Neutrophil (primary cell): ENCODE data around the gene EIF2S3B.

Source experiments
- H3K27ac ChIP-seq: fragments of 200-600 bp; sonication (generic); 2 replicates; pipeline ENCODE4 v1.5.1; 2016; ENCODE audit warnings: mild to moderate bottlenecking, moderate library complexity
- H3K27me3 ChIP-seq: fragments of 200-600 bp; sonication (generic); 2 replicates; pipeline ENCODE4 v1.6.0; 2016; ENCODE audit warnings: mild to moderate bottlenecking
- H3K36me3 ChIP-seq: fragments of 200-600 bp; sonication (generic); 2 replicates; pipeline ENCODE4 v1.5.1; 2017
- H3K4me1 ChIP-seq, 2 experiments: fragments of 200-600 bp in 1 of 2; sonication (generic) in 1 of 2; 1 replicate in 1 of 2; 2 replicates in 1 of 2; pipeline versions ENCODE4 v1.5.1 to v1.6.1; 2013 to 2016; ENCODE audit warnings: low read depth in 1 of 2, low read length in 1 of 2, mild to moderate bottlenecking in 1 of 2, moderate library complexity in 1 of 2; ENCODE audit not compliant: control insufficient read depth in 1 of 2, insufficient read depth in 1 of 2
- H3K4me3 ChIP-seq, 2 experiments: fragments of 200-600 bp in 1 of 2; sonication (generic) in 1 of 2; 1 replicate in 1 of 2; 2 replicates in 1 of 2; pipeline ENCODE4 v1.5.1; 2013 to 2016; ENCODE audit warnings: low read depth in 1 of 2, low read length in 1 of 2, mild to moderate bottlenecking in 1 of 2, moderate library complexity in 1 of 2
- H3K9me3 ChIP-seq: fragments of 200-600 bp; sonication (generic); 2 replicates; pipeline ENCODE4 v1.5.1; 2016
- CTCF ChIP-seq: fragments of 200-600 bp; sonication (generic); IDR thresholded peaks from 2 replicates; pipeline ENCODE4 v1.5.1; 2016; ENCODE audit warnings: antibody characterized with exemption

EIF2S3B gene

DNA sequence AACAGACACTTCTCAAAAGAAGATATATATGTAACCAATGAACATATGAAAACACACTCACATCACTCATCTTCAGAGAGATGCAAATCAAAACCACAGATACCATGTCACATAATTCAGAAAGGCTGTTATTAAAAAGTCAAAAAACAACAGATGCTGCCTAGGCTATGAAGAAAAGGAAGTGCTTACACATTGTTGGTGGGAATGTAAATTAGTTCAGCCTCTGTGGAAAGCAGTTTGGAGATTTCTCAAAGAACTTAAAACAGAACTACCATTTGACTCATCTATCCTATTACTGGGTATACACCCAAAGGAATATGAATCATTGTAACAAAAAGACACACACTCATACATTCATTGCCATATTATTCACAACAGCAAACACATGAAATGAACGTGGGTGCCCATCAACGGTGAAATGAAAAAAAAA, 35.1 kb downstream of the EIF2S3B start:
- Histone ChIP-seq H3K27ac (no peak overlapping the region), H3K9me3 (no peaks in the 10 kb centered on the region), H3K36me3 (no peaks in the 10 kb centered on the region), H3K4me1 (no peaks in the 10 kb centered on the region), H3K27me3 (no peaks in the 10 kb centered on the region), H3K4me3 (no peak overlapping the region)
- no peak for TF ChIP-seq CTCF

GRCh38 chr12:10543499-10543898, 37.8 kb downstream of the EIF2S3B start:
- Histone ChIP-seq H3K4me3 (no peak overlapping the region), H3K27me3 (no peaks in the 10 kb centered on the region), H3K36me3 (no peaks in the 10 kb centered on the region), H3K9me3 (no peaks in the 10 kb centered on the region), H3K27ac (no peak overlapping the region), H3K4me1 (no peaks in the 10 kb centered on the region)
- TF ChIP-seq CTCF, result no peak

DNA sequence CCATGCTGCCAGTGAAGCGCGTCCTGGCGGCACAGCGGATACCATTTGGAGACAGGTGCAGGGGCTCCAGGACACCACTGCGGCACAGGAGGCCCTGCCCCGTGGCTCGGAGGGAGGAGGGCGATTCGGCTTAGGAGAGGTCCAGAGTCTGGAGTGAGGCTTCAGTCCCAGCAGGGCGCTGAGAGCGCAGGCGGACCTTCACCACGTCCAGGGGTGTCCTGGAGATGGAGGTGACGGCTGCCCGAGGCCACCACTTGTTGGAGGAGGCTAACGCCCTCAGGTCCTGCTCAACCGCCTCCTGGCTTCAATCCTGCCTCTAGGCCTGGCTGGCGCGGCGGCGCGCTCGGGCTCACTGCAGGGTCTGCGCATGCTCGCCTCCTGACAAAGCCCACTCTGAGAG, 45.7 kb downstream of the EIF2S3B start:
- no peak for TF ChIP-seq CTCF
- Histone ChIP-seq H3K4me1 (no peaks in the 10 kb centered on the region), H3K4me3 (no peak overlapping the region), H3K9me3 (no peaks in the 10 kb centered on the region), H3K36me3 (no peaks in the 10 kb centered on the region), H3K27ac (no peak overlapping the region), H3K27me3 (no peaks in the 10 kb centered on the region)

DNA sequence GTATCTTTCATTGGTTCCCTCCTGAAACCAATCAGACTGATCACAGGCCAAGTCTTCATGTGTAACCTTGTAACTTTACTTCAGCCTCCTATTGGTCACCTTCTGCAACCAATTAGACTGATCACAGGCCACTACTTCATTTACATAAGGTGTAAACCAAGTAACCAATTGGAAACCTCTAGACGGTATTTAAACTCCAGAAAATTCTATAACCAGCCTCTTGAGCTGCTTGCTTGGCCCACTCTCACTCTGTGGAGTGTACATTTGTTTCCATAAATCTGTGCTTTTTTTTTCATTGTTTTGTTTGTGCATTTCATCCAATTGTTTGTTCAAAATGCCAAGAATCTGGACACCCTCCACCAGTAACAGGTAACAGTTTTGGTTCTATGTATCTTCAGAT, 47.5 kb downstream of the EIF2S3B start:
- Histone ChIP-seq H3K9me3 (no peaks in the 10 kb centered on the region), H3K36me3 (no peaks in the 10 kb centered on the region), H3K27me3 (no peaks in the 10 kb centered on the region), H3K4me3 (no peak overlapping the region), H3K4me1 (no peaks in the 10 kb centered on the region), H3K27ac (no peak overlapping the region)
- no peak for TF ChIP-seq CTCF

- Histone ChIP-seq H3K36me3 (no peaks in the 10 kb centered on the region), H3K4me3 (no peak overlapping the region), H3K27ac (no peak overlapping the region), H3K27me3 (no peaks in the 10 kb centered on the region), H3K9me3 (no peaks in the 10 kb centered on the region), H3K4me1 (no peaks in the 10 kb centered on the region)
- no peak for TF ChIP-seq CTCF
Measured at GRCh38 chr12:10554228-10554755, 48.6 kb downstream of the EIF2S3B start.
